Measurements from ENCODE around the gene OR10A3. TPM values are rescaled to one million over a fixed set of nuclear protein-coding genes. Genes with fewer than 3 reads are reported as not detected.

Gene OR10A3
- total RNA-seq, 1 donor from 2014 or later = not detected

GRCh38 chr11:7894251-7894650 is 47.3 kb downstream of the OR10A3 start:
- DNase-seq (ENCODE audit: low read depth) (no peak), FAIRE-seq (no peak)
- Histone ChIP-seq H3K27ac (ENCODE audit: low read depth, low read length) (no peak overlapping the region), H2AFZ (ENCODE audit: low read depth, low read length) (no peak overlapping the region), H3K4me3 (ENCODE audit: insufficient read depth, low read depth, low read length) (no peak overlapping the region), H3K27me3 (ENCODE audit: insufficient read depth, low read length) (no peaks in the 10 kb centered on the region), H3K79me2 (ENCODE audit: insufficient read depth, low read length) (no peaks in the 10 kb centered on the region), H3K36me3 (ENCODE audit: insufficient read depth, low read length) (no peaks in the 10 kb centered on the region), H3K9ac (ENCODE audit: low read length) (no peak overlapping the region), H3K9me3 (ENCODE audit: insufficient read depth, low read depth, low read length) (no peaks in the 10 kb centered on the region), H4K20me1 (ENCODE audit: insufficient read depth, low read length) (no peaks in the 10 kb centered on the region), H3K4me2 (ENCODE audit: low read length) (no peak overlapping the region), H3K4me1 (ENCODE audit: insufficient read depth, low read length) (no peaks in the 10 kb centered on the region)
- peaks cover 3% of the 10 kb centered on the region for H3K9me3 Mint-ChIP-seq (ENCODE audit: unreplicated experiment)
- H3K27ac Mint-ChIP-seq (ENCODE audit: unreplicated experiment) = peak overlapping the region; percentile 34
- no peaks in the 10 kb centered on the region for H3K27me3 Mint-ChIP-seq (ENCODE audit: low read depth, unreplicated experiment)
- no peak overlapping the region for H3K4me3 Mint-ChIP-seq (ENCODE audit: unreplicated experiment)
- H3K4me1 Mint-ChIP-seq (ENCODE audit: low read depth, unreplicated experiment) = peaks cover 25% of the 10 kb centered on the region
- peaks cover 7% of the 10 kb centered on the region for H3K36me3 Mint-ChIP-seq (ENCODE audit: low read depth, unreplicated experiment)
- TF ChIP-seq EZH2 (IDR thresholded peaks at IDR 0.05; ENCODE audit: insufficient read depth, low read length) (no peak), CTCF (IDR thresholded peaks at IDR 0.05; ENCODE audit: insufficient read depth, low read depth, low read length) (no peak)

GRCh38 chr11:7893796-7894195 is 47.7 kb downstream of the OR10A3 start:
- H3K27me3 ChIP-seq (ENCODE audit: insufficient read depth, low read length) = no peaks in the 10 kb centered on the region
- H3K27ac ChIP-seq (ENCODE audit: low read depth, low read length) = no peak overlapping the region
- DNase-seq (ENCODE audit: low read depth) (no peak), FAIRE-seq (no peak)
- H3K4me1 Mint-ChIP-seq (ENCODE audit: low read depth, unreplicated experiment) = peaks cover 25% of the 10 kb centered on the region
- no peaks in the 10 kb centered on the region for H3K9me3 ChIP-seq (ENCODE audit: insufficient read depth, low read depth, low read length)
- H3K4me1 ChIP-seq (ENCODE audit: insufficient read depth, low read length) = no peaks in the 10 kb centered on the region
- no peaks in the 10 kb centered on the region for H3K36me3 ChIP-seq (ENCODE audit: insufficient read depth, low read length)
- H3K9me3 Mint-ChIP-seq (ENCODE audit: unreplicated experiment) = no peaks in the 10 kb centered on the region
- no peaks in the 10 kb centered on the region for H4K20me1 ChIP-seq (ENCODE audit: insufficient read depth, low read length)
- TF ChIP-seq EZH2 (IDR thresholded peaks at IDR 0.05; ENCODE audit: insufficient read depth, low read length) (no peak), CTCF (IDR thresholded peaks at IDR 0.05; ENCODE audit: insufficient read depth, low read depth, low read length) (no peak)
- H3K36me3 Mint-ChIP-seq (ENCODE audit: low read depth, unreplicated experiment) = peaks cover 2% of the 10 kb centered on the region
- no peak overlapping the region for H3K4me3 ChIP-seq (ENCODE audit: insufficient read depth, low read depth, low read length)
- peak overlapping the region; percentile 34 for H3K27ac Mint-ChIP-seq (ENCODE audit: unreplicated experiment)
- no peaks in the 10 kb centered on the region for H3K79me2 ChIP-seq (ENCODE audit: insufficient read depth, low read length)
- H2AFZ ChIP-seq (ENCODE audit: low read depth, low read length) = no peak overlapping the region
- no peaks in the 10 kb centered on the region for H3K27me3 Mint-ChIP-seq (ENCODE audit: low read depth, unreplicated experiment)
- no peak overlapping the region for H3K4me2 ChIP-seq (ENCODE audit: low read length)
- no peak overlapping the region for H3K9ac ChIP-seq (ENCODE audit: low read length)
- H3K4me3 Mint-ChIP-seq (ENCODE audit: unreplicated experiment) = no peak overlapping the region

- H3K4me1 Mint-ChIP-seq (ENCODE audit: low read depth, unreplicated experiment) = peaks cover 25% of the 10 kb centered on the region
- H3K27ac Mint-ChIP-seq (ENCODE audit: unreplicated experiment) = peak overlapping the region; percentile 88
- peak; percentile 93 for FAIRE-seq
Observed at GRCh38 chr11:7892840-7893254, 48.7 kb downstream of the OR10A3 start.

More at GRCh38 chr11:7892840-7893254, 48.7 kb downstream of the OR10A3 start:
- H3K27me3 ChIP-seq (ENCODE audit: insufficient read depth, low read length) = peaks cover 3% of the 10 kb centered on the region
- no peaks in the 10 kb centered on the region for H3K79me2 ChIP-seq (ENCODE audit: insufficient read depth, low read length)
- H3K27me3 Mint-ChIP-seq (ENCODE audit: low read depth, unreplicated experiment) = no peaks in the 10 kb centered on the region
- H4K20me1 ChIP-seq (ENCODE audit: insufficient read depth, low read length) = no peaks in the 10 kb centered on the region
- H2AFZ ChIP-seq (ENCODE audit: low read depth, low read length) = peak overlapping the region; percentile 75
- no peak overlapping the region for H3K4me3 ChIP-seq (ENCODE audit: insufficient read depth, low read depth, low read length)
- H3K4me3 Mint-ChIP-seq (ENCODE audit: unreplicated experiment) = no peak overlapping the region
- H3K36me3 Mint-ChIP-seq (ENCODE audit: low read depth, unreplicated experiment) = no peaks in the 10 kb centered on the region
- no peaks in the 10 kb centered on the region for H3K36me3 ChIP-seq (ENCODE audit: insufficient read depth, low read length)
- no peaks in the 10 kb centered on the region for H3K9me3 Mint-ChIP-seq (ENCODE audit: unreplicated experiment)
- DNase-seq (ENCODE audit: low read depth) = peak; percentile 45
- no peak overlapping the region for H3K27ac ChIP-seq (ENCODE audit: low read depth, low read length)
- H3K4me2 ChIP-seq (ENCODE audit: low read length) = no peak overlapping the region
- no peak overlapping the region for H3K9ac ChIP-seq (ENCODE audit: low read length)
- H3K9me3 ChIP-seq (ENCODE audit: insufficient read depth, low read depth, low read length) = no peaks in the 10 kb centered on the region
- no peaks in the 10 kb centered on the region for H3K4me1 ChIP-seq (ENCODE audit: insufficient read depth, low read length)
- TF ChIP-seq CTCF (IDR thresholded peaks at IDR 0.05; ENCODE audit: insufficient read depth, low read depth, low read length) (peak; percentile 80), EZH2 (IDR thresholded peaks at IDR 0.05; ENCODE audit: insufficient read depth, low read length) (no peak)

All from astrocyte (in vitro differentiated cells and primary cell).